Heart right ventricle (tissue), 16 donors: ENCODE results near the gene NAALADL2. TPM values are rescaled to one million over a fixed set of nuclear protein-coding genes. Genes with fewer than 3 reads are reported as not detected.
"Not testable (repeated sequence)": the region's sequence is repeated elsewhere in the genome, so short reads cannot be mapped to it uniquely, and the experiment has no call there.

ENCODE experiments used
- ATAC-seq, 8 donors: fragments of 200-7000 bp; cut with Tn5 transposase; one replicate each; pipeline ENCODE4 v1.9.1; 2020; ENCODE audit warnings: mild to moderate bottlenecking in 8 of 8, moderate library complexity in 8 of 8, moderate number of reproducible peaks in 1 of 8
- DNase-seq, 2 donors: peaks; one replicate each; pipeline ENCODE4 v3.0.0-alpha.2; 2020
- H3K27ac ChIP-seq, 10 donors: fragments of 200-600 bp; sonication (generic) in 2 of 10; one replicate each; pipeline versions ENCODE4 v1.5.0 to v1.8.0; 2020 to 2022; ENCODE audit warnings: mild to moderate bottlenecking in 3 of 10
- H3K27me3 ChIP-seq, 7 donors: fragments of 200-600 bp; one replicate each; pipeline ENCODE4 v1.8.0; 2021 to 2022; ENCODE audit warnings: mild to moderate bottlenecking in 2 of 7
- H3K36me3 ChIP-seq, 9 donors: fragments of 200-600 bp; sonication (generic) in 1 of 9; one replicate each; pipeline versions ENCODE4 v1.5.0 to v1.8.0; 2020 to 2022; ENCODE audit warnings: mild to moderate bottlenecking in 2 of 9
- H3K4me1 ChIP-seq, 9 donors: fragments of 200-600 bp; sonication (generic) in 1 of 9; one replicate each; pipeline versions ENCODE4 v1.5.0 to v1.8.0; 2020 to 2022; ENCODE audit warnings: mild to moderate bottlenecking in 4 of 9
- H3K4me3 ChIP-seq, 10 donors: fragments of 200-600 bp; sonication (generic) in 2 of 10; one replicate each; pipeline versions ENCODE4 v1.5.0 to v1.8.0; 2020 to 2022; ENCODE audit warnings: mild to moderate bottlenecking in 7 of 10, moderate library complexity in 2 of 10
- H3K9me3 ChIP-seq, 11 donors: fragments of 200-600 bp in 10 of 11; sonication (generic) in 2 of 11; one replicate each; pipeline versions ENCODE4 v1.5.0 to v1.8.0; 2013 to 2022; ENCODE audit warnings: mild to moderate bottlenecking in 2 of 11, control low read depth in 1 of 11, moderate library complexity in 1 of 11
- CTCF ChIP-seq, 9 donors: fragments of 200-600 bp; sonication (generic) in 2 of 9; IDR thresholded peaks; one replicate each; pipeline versions ENCODE4 v1.5.0 to v1.8.0; 2021 to 2022; ENCODE audit warnings: antibody characterized with exemption in 9 of 9, mild to moderate bottlenecking in 5 of 9, moderate library complexity in 1 of 9
- WGBS, 2 donors: extraction: QIAGEN DNeasy Blood & Tissue Kit; methylation state at CpG; one replicate each; pipeline ENCODE4 v1.1.7; 2013; ENCODE audit warnings: inconsistent platforms in 1 of 2; 5-methylcytosine and 5-hydroxymethylcytosine counted together
- intact Hi-C, 10 donors: fragments of 100-400 bp; cut with DNase I; formaldehyde crosslinking; loops; one replicate each; pipeline versions ENCODE4 v1.11.1 to v1.14.2; 2022
- polyA plus RNA-seq, 2 donors: library from polyadenylated mRNA; stranded (reverse); fragments of 200-250 nt; gene quantifications; one replicate each; pipeline ENCODE4 v1.2.3, GENCODE V29; 2013
- total RNA-seq, 10 donors: library from RNA; stranded (reverse); fragmentation: NEBNext Ultra II Directional in 3 of 10; extraction: Animal tissue kit (Norgen Biotek cat#: 25700) in 3 of 10; gene quantifications; one replicate each; pipeline versions ENCODE4 v1.2.1 to v1.2.4, GENCODE V29; 2021 to 2023
- donor health status: Arrhythmogenic right ventricular cardiomyopathy.
- donor health status: ischemic (EF 13 %, LVEDD 7.1; RV severe dilation, severe dysfunction).
- donor health status: healthy with polysubstance abuse.
- donor health status: DM: no; HTN: yes; CAD: no.
- donor health status: DM: no; HTN: no; CAD: no.
- donor health status: ischemic (EF 25% LVEDD 6.9; RV normal size, moderate dysfunction).
- donor health status: ischemic (EF 25% LVEDD 5.7; RV mildly dilated, moderate dysfunction).
- donor health status: healthy.
- donor health status: DM: yes; HTN: yes; CAD: no.
- donor health status: Ischemic cardiomyopathy.
- donor health status: ischemic (EF 35%, LVEDD 5.7; RV mildly dilated, moderate dysfunction).
- donor health status: nonischemic (EF 11% LVEDD 7.7; RV severe dilation, severe dysfunction).
- donor health status: DM: yes; HTN: yes; CAD: no.
- donor health status: PGD.
- donor health status: ischemic (EF 29% LVEDD 5.4; RV normal size, mild dysfunction).
- donor health status: nonischemic (EF 23%, LVEDD 6.1; RV moderate dilation, normal function).

Gene NAALADL2
- total and polyA plus RNA-seq, 12 donors = 0.36 to 11.9 (median 5.2) TPM

GRCh38 chr3:175777965-175778364 is 918.8 kb downstream of the NAALADL2 start:
- no peak overlapping the region for H3K4me3 ChIP-seq
- H3K27me3 ChIP-seq = no peaks in the 10 kb centered on the region
- no peaks in the 10 kb centered on the region for H3K36me3 ChIP-seq
- H3K9me3 ChIP-seq = no peaks in the 10 kb centered on the region
- H3K4me1 ChIP-seq = no peaks in the 10 kb centered on the region
- intact Hi-C loops = no loop called here
- no peak for TF ChIP-seq CTCF (IDR thresholded peaks at IDR 0.05)
- DNase-seq (no peak), ATAC-seq (no peak)
- WGBS, 2 donors = 86 to 88% methylated on average over 3 of the region's 3 CpGs
- H3K27ac ChIP-seq = no peak overlapping the region

DNA sequence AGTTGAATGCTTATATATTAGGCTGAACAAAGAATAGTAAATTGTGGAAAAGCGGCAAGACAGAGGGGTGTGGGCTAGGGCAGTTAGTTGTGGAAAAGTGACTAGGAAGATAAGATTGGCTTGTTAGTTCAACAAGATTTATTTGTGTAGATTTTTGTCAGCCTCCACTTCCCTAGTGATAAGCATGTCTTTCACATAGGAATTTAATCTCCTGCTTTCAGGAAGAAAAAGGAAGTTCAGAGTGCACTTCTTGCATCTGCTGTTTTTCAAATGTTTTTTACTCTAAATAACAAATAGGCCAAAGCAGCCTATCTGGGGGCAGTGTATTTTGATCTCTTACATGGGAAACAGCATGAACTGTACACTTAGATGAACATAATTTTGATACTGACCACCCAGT is 919.9 kb downstream of the NAALADL2 start:
- no peak overlapping the region for H3K4me3 ChIP-seq
- intact Hi-C loops = no loop called here
- TF ChIP-seq CTCF (IDR thresholded peaks at IDR 0.05) = no peak
- no peaks in the 10 kb centered on the region for H3K4me1 ChIP-seq
- DNase-seq = no peak
- ATAC-seq = no peak
- H3K9me3 ChIP-seq = no peaks in the 10 kb centered on the region
- no peaks in the 10 kb centered on the region for H3K27me3 ChIP-seq
- H3K27ac ChIP-seq = no peak overlapping the region
- no peaks in the 10 kb centered on the region for H3K36me3 ChIP-seq
- WGBS, 2 donors = 70 to 78% methylated on average over 1 of the region's 1 CpG

DNA sequence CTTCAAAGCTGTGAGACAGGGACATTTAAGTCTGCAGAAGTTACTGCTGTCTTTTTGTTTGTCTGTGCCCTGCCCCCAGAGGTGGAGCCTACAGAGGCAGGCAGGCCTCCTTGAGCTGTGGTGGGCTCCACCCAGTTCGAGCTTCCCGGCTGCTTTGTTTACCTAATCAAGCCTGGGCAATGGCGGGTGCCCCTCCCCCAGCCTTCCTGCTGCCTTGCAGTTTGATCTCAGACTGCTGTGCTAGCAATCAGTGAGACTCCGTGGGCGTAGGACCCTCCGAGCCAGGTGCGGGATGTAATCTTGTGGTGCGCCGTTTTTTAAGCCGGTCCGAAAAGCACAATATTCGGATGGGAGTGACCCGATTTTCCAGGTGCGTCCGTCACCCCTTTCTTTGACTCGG is 928.0 kb downstream of the NAALADL2 start:
- H3K9me3 ChIP-seq, H3K27ac ChIP-seq, H3K36me3 ChIP-seq, intact Hi-C loops, ATAC-seq, DNase-seq, H3K27me3 ChIP-seq, H3K4me1 ChIP-seq, H3K4me3 ChIP-seq: not testable (repeated sequence)
- WGBS, 2 donors = 68 to 86% methylated on average over 5 to 7 of the region's 16 CpGs

DNA sequence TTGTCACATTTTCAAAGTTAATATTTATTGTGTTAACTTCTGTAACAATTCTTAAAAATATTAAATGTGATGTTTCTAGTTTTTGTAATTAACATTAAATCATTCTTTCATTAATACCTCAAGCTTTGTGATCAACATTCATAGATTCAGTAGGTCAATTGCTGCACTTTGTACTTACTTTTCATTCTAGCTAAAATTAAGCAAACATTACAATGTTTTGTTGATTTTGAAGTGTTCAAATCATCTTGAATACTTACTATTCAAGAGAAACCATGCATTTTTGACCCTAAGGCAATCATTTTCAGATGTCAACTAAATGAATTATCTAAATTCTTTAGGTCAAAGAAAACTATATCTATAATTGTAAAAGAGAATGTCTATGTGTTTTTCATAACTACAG is 933.1 kb downstream of the NAALADL2 start:
- intact Hi-C loops = no loop called here
- Histone ChIP-seq H3K27ac (no peak overlapping the region), H3K4me1 (no peaks in the 10 kb centered on the region), H3K4me3 (no peak overlapping the region), H3K27me3 (no peaks in the 10 kb centered on the region), H3K9me3 (peaks cover 0 to 18% (median 0%) of the 10 kb centered on the region in 11 donors), H3K36me3 (no peaks in the 10 kb centered on the region)
- DNase-seq = no peak
- no peak for ATAC-seq
- TF ChIP-seq CTCF (IDR thresholded peaks at IDR 0.05) = no peak

GRCh38 chr3:175798326-175798725 is 939.2 kb downstream of the NAALADL2 start:
- H3K36me3 ChIP-seq = no peaks in the 10 kb centered on the region
- no peak overlapping the region for H3K4me3 ChIP-seq
- H3K27ac ChIP-seq = no peak overlapping the region
- H3K9me3 ChIP-seq = peaks cover 0 to 11% (median 0%) of the 10 kb centered on the region in 11 donors
- TF ChIP-seq CTCF (IDR thresholded peaks at IDR 0.05) = no peak
- ATAC-seq (no peak), DNase-seq (no peak)
- intact Hi-C loops = no loop called here
- H3K27me3 ChIP-seq = no peaks in the 10 kb centered on the region
- H3K4me1 ChIP-seq = no peaks in the 10 kb centered on the region
